Fibroblast of peridontal ligament (primary cell): ENCODE data around the gene ATAD2B.
A peak's percentile ranks its signal among the peaks of the same experiment; 100 is the strongest.
"Not testable (repeated sequence)": the region's sequence is repeated elsewhere in the genome, so short reads cannot be mapped to it uniquely, and the experiment has no call there.

Experiments
- DNase-seq: peaks from one replicate; pipeline ENCODE4 v3.0.0-alpha.2; 2010; ENCODE audit errors: extremely low read depth

Gene ATAD2B

DNA sequence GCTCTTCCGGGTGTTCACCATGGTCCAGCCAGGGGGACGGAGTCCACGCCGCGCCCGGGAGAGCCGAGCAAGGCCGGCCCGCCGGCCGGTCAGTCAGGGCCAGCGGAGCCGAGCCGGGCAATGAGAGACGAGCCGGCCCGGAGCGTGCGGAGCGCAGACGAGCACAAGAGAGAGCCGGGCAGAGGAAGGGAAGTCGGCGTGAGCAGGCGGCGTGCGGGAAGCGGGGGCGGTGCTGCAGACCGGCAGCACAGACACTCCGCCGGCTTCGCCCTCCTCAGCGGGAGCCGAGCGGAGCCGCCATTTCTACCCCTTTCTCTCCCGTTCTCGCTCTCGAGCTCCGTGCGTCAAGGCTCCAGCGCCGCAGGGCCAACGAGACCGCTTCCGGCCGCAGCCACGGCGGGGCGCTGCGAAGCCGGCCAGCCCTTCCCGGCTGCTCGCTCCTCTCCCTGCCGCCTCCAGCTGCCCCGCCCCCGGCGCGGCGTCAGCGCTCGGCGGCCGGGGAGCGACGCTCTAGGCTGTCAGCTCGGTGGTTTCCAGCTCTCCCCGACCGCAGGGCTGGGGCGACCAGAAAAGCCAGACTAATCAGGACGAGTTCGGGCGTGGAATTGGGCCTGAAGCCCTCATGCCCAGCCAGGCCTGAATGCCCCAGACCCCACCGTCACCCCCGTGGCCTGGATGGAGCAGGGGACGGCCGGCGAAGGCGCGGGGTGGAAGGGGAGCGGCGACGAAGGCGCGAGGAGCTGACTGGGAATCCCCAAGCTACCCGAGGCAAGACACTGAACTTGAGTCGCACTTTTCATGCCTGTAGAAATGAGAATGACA, at the start of gene ATAD2B:
Gene ATAD2B, minus strand, starts transcription at position 374 of the 822 bp plus-strand sequence. Its CDS starts 353 bp downstream, at position 21.
- peak; percentile 92 for DNase-seq

DNA sequence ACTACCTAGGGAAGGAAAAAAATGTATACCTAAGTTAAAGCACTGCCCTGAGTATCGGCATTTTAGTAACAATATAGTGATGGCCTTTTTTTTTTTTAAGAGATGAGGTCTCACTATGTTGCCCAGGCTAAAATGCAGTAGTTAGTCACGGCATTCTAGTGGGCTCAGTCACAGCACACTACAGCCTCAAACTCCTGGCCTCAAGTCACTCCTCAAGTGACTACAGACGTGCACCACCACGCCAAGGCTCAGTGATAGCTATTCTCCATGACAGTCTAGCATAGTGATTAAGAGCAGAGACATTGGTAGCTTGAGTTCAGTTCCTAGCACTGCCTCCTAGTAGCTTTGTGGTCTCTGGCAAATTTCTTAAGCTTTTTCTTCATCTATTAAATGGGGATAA, 40.9 kb upstream of the ATAD2B start:
- no peak for DNase-seq

DNA sequence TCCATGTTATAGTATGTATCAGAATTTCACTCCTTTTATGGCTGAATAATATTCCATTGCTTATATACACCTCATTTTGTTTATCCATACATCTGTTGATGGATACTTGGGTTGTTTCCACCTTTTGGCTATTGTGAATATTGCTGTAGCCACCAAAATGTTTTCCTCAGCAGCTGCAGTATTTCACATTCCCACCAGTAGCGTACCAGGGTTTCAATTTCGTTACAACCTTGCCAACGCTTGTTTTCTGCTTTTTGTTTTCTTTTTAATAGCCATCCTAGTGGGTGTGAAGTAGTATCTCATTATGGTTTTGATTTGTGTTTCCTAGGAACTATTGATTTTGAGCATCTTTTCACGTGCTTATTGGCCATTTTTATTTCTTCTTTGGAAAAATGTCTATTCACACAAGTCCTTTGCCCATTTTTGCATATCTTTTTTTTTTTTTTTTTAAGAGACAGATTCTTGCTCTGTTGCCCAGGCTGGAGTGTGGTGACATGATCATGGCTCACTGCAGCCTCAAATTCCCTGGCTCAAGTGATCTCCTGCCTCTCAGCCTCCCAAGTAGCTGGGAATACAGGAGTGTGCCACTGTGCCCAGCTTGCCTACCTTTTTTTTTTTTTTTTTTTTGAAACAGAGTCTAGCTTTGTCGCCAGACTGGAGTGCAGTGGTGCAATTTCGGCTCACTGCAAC, 27.5 kb upstream of the ATAD2B start:
- no peak for DNase-seq

DNA sequence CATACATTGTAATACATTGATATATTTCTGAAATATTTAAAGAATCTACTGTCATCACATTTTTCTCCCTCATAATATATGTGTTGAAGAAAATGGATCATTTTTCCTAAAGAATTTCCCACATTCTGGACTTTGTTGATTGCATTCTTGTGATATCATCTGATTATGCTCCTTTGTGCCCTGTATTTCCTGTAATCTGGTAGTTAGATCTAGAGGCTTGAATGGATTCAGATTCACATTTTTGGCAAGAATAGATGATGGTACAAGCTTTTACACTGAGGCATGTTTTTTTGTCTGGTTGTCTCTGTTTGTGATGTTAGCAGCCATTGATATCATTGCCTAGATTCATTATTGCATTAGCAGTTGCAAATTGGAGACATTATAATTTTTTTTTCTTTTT, 26.7 kb upstream of the ATAD2B start:
- DNase-seq, result no peak

DNA sequence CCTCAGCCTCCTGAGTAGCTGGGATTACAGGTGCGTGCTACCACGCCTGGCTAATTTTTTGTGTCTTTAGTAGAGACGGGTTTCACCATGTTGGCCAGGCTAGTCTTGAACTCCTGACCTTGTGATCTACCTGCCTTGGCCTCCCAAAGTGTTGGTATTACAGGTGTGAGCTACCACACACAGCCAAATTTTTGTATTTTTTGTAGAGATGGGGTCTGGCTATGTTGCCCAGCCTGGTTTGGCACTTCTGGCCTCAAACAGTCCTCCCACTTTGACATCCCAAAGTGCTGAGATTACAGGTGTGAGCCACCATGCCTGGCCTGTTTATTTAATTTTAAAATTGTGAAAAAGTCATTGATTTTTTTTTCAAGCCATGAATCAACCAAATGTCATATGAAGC, 25.6 kb upstream of the ATAD2B start:
- DNase-seq, result not testable (repeated sequence)

DNA sequence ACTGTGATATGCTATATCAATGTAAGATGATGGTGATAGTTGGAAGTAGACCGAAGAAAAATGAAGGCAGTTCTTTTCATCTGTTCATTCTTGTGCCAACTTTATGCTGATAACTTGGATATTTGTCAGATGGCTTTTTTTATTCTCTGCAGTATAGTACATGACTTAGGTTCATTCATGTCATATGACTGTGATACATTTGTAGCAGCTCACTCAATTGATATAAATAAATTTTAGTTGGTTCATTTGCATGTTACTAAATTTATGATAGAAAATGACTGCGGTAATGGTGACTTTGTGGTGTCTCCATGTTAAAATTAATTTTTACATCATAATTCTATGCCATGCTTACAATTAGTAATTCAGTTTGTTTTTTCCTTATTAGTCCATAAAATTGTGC, 20.4 kb upstream of the ATAD2B start:
- no peak for DNase-seq

DNA sequence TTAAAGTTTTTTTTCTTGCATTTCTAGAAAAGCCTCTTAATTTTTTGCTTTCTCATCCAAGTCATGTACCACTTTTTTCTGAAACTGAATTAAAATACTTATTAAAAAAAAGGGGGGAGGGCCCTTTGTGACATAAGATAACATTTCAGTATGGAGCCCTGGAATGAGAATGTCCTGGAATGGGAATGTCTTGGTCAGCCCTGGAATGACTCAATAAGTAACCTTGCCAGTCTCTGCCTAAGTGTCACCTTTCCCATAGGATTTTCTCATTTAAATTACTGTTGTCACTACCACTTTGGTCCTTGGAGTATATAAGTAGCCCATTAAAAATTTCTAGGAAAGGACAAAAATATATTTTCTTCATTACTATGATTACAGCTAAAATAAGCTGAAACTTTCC, 18.1 kb upstream of the ATAD2B start:
- peak; percentile 5 for DNase-seq

DNA sequence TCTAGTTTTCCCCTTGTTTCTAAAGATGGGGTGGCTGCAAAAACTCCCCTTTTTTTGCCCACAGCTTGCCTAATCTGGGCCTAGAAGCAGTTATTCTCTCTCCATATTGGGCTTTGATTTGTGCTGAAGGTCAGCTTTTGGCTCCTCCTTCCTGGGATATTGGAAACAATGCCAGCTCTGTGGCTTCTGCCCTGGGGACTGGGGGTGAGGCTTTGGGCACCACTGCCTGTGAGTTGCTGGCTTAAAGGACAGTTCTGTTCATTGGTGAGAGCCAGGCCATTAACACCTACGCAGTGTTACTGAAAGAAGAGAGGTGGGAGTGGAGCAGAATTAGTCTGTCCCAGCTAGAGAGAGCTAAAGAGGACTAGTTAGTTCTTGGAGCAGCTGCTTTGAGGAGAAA, 17.6 kb upstream of the ATAD2B start:
- peak; percentile 19 for DNase-seq

DNA sequence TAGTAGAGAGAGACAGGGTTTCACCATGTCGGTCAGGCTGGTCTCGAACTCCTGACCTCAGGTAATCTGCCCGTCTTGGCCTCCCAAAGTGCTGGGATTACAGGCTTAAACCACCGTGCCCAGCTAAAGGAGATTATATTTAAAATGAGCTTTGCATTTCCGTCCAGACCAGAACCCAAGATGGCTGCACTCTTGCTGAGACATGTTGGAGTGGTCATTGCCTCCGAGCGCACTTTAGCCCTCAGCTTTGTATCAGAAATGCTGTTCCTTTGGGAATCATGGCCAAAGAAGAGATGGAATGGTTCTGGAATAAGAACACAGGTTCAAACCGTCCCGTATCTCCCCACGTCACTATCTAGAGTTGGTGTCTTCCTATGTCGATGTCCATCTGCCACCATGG, 16.7 kb upstream of the ATAD2B start:
- DNase-seq, result no peak

DNA sequence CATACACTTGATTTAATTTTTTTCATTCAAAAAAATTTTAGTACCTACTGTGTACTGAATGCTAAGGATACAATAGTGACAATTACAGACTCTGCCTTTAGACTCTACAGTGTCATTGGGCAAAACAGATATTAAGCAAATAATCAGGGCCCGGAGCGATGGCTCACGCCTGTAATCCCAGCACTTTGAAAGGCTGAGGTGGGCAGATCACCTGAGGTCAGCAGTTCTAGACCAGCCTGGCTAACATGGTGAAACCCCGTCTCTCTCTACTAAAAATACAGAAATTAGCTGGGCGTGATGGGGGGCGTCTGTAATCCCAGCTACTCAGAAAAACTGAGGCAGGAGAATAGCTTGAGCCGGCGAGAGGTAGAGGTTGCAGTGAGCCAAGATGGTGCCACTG, 14.7 kb upstream of the ATAD2B start:
- no peak for DNase-seq

DNA sequence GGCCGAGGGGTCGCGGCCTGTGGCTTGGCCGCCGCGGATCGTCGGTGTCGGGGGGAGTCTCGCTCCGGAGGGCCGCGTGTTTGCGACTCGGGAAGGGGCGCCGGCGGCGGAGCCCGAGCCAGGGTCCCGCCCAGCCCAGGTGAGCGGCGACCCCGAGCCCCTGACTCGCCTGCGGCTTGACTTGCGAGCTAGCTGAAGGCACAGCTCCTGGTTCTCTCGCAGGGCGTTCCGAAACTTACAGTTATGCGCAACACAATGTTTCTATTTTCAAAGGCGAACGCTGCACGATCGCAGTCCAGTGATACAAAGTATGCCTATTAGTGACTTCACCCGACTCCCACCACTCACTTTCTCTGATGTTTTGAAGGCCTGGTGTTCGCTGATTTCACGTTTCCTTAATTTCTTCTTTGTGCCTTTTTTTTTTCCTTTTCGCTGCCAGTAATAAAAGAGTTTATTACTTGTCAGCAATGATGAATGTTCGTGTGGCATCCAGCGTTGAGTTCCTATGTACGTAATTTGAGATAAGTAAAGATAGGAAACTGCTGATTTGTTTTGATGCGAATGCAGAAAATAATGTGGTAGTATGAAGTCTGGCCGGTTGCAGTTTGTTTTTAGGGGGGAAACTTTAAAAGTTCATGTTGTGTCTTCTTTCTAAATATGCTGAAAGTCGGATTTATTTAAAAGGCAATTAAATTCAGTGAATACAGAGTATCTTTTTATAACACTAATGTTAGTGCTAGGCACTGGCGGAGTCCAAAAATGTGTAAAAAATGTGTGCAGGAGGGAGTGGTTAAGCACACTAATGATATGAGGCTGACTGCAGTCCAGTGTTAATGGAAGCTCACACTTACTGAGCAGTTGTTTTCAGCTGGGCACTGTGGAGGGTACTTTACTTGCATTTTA, 14.0 kb upstream of the ATAD2B start:
- DNase-seq, result peak; percentile 53

DNA sequence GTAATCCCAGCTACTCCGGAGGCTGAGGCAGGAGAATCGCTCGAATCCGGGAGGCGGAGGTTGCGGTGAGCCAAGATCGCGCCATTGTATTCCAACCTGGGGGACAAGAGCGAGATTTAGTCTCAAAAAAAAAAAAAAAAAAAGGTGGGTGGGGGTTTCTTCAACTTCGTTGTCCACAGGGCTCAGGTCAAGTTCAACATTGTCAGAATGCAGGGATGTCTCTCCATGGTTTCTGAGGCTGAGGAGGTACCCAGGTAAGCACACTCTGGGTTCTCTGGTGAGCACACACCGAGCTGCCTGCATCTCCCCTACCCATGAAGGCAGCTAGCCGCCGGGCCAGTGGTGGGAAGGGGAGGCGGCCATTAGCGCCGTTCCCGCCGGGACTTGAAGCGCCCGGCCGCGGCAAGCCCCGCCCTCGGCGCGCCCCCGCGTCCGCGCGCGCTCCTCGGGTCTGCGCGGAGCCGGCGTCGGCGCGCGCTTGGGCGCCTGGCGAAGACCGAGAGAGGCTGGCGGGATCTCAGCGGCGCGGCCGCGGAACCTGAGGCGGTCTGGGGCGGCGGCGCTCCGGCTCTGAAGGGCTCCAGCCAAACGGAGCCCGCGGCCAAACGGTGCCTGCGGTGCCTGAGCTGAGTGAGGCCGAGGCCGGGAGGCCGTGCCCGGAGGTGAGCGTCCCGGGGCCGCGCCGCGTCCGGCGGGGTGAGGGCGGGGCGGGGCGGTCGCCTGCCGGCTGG, 13.2 kb upstream of the ATAD2B start, which contains the start of gene UBXN2A:
Gene UBXN2A, plus strand, starts transcription at position 477 of the 731 bp plus-strand sequence. CDS start 17,852 bp downstream, outside the sequence.
- peak; percentile 66 for DNase-seq

DNA sequence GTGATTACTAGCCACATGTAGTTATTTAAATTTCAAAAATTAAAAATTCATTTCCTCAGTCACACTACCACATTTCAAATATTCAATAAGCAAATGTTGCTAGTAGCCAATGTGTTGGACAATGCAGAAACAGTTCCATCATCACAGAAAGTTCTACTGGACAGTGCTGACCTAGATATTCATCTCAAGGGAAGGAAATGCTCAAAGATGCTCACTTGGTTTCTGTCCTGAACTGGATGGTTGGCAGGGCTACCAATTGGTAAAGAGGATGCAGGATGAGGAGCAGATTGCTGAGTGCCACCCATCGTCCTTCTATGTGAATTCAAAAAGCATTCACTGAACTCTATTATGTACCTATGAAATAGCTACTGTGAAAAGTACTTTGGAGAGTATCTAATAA, 7.3 kb upstream of the ATAD2B start:
- no peak for DNase-seq

DNA sequence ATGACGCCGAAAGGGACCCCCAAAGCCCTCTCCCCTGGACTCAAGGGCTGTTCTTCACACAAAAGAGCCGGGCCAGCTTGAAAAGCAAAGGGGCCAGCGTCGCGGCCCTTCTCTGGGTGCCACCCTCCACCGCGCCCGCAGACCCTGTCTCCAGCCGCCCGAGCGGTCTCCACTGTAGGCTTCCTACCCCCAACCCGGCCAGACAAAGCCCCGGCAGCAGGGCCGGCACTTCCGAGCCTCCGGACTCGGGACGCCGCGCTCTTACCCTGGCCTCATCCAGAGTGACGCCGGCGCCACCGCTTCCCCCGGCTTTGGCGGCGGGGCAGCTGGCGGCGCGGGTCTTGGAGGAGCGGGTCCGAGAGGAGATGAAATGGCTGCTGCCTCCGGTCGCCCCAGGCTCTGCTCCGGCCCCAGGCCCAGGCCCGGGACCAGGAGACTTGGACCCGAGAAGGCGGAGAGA, 603 bp downstream of the ATAD2B start:
- DNase-seq, result no peak

DNA sequence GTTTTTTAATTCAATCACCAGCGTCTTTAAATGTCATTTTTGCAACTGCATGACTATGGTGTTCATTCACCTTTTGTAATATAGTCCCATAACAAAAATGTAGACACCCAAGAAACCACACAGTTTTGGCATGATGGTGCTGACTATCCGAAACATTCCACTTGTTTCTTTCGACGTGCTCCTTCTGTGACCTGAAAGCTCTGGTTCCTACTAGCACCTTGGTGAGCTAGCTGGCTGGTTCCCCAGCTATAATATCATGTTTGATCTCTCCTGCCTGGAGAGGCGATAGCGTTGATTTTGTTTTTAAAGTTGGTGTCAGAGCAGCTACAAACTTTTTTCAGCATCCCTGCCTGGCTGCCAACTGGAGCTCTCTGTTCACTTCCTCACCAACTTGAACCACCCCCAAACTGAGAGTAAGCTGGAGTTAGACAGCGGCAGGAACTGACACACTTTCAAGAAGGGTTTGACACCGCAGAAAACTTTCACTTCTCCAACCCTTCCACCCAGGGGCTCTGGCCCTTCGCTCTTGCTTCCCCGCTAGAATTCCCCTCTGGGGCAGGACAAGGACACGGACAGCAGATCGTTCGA, 1.1 kb downstream of the ATAD2B start:
- DNase-seq, result peak; percentile 65

DNA sequence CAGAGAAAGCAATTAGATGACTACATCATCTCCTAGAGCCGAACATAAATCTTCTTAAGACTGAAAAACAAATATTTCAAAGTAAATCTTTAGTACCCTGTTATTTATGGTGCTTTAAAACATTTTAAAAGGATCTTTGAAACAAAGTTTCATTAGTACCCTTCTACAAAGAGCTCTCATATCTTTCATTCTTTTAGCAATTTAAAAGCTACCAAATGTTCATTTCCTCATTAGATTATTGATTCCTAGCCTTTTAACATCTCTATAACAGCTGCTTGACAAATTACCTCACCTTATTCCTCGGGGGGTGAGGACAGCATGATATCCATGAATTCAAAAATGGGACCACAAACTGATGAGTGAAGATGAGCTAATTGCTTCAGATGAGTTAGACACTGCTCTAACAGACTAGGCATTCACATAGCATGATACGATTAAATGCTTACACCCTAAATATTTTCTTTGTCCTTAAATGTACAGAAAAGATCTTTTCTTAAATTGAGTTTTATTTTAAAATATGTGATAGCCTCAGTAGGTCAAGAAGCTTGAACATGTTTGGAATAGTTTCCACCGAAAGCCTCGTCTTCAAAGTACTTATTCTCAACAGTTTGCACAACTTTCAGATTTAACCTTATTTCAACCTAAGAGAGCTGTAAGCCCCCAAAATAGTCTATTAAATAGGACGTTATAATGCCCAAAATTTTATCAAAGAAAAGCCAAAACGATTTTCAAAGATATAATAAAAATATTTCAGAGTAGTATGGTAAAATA, 2.1 kb downstream of the ATAD2B start:
- DNase-seq, result no peak

DNA sequence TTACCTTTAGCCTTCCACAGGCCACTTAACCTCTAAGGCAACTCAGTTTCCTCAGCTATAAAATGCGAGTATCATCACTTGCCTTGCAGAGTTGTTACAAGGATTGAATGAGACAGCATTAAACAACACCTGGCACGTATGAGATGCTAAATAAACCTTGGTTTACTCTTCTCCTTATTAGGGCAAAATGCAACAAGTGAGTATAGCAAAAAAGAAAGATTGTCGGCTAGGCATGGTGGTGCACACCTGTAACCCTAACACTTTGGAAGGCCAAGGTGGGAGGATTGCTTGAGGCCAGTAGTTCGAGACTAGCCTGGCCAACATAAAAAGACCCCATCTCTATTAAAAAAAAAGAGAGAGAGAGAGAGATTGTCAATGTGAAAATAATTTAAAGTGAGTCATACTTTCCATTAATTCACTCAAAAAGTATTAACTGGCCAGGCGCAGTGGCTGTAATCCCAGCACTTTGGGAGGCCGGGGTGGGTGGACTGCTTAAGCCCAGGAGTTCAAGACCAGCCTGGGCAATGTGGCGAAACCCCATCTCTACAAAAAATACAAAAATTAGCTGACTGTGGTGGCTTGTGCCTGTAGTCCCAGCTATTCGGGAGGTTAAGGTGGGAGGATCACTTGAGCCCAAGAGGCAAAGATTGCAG, 8.0 kb downstream of the ATAD2B start:
- DNase-seq, result no peak

DNA sequence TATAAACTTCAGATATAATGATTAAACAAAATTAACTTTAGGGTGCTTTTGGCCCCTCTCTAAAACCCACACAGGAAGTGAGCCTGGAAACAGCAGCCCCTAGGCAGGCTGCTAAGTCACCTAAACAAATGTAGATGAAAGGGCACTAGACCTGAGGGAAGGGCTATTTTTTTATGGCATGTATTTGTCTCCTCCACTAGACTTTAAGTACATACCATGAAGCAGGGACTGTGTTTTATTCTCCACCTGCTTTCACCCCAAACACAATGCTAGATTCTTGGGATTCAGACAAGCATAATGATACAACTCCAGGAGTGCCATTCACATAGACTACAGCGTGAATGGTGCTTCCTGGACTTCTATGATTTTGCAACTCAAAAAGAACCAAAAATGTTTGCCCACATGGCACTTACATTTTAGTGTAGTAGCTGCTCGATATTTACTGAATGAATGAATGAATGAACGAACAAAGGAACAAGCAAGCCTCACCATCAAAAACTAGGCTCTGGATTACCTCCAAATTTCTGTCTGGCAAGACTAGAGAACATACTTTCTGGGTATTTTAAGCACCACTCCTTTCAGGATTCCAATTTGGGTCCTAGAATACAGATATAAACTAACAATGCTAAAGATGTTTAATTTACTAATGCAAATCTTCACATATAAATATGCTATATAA, 10.1 kb downstream of the ATAD2B start:
- no peak for DNase-seq

DNA sequence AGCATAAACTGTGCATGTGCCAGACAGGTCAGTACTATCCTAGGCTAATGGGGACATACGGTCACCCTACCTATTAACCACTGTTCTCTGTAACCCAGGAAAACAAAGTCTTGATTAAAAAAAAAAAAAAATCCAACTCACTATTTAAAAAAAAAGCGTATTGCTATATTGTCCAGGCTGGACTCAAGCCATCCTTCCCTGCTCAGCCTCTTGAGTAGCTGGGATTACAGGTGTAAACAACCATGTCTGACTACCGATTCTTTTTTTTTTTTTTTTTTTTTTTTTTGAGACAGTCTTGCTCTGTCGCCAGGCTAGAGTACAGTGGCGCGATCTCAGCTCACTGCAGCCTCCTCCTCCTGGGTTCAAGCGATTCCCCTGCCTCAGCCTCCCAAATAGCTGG, 11.6 kb downstream of the ATAD2B start:
- no peak for DNase-seq
